ENCODE results near the gene ALDH3B1. TPM values are rescaled to one million over a fixed set of nuclear protein-coding genes. Genes with fewer than 3 reads are reported as not detected.
A peak's percentile ranks its signal among the peaks of the same experiment; 100 is the strongest.

ALDH3B1 gene
- polyA plus RNA-seq, 1 experiment, result 24.0 TPM

DNA sequence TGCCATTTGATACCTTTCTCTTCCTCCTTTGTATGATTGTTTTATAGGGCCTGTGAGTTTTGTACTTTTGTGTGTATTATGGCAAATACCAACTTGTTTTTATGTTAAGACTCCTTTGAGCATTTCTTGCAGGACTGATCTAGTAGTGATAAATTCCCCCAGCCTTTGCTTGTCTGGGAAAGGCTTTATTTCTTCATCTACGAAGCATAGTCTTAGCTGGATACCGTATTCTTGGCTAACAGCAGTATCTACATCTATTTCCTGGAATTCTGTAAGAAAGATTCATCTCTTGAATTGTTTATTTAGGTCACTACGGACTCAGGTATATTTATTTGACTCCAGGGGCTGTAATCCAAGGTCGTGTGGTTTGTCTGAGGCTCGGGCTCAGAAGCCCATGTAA is 14.4 kb downstream of the ALDH3B1 start:
- Histone ChIP-seq H3K4me3 (ENCODE audit: low read depth, low read length) (no peak overlapping the region), H3K9me3 (ENCODE audit: control insufficient read depth, insufficient read depth, low read length) (peaks cover 6% of the 10 kb centered on the region), H3K27ac (ENCODE audit: low read depth, low read length) (no peak overlapping the region), H3K27me3 (ENCODE audit: control insufficient read depth, insufficient read depth, low read length) (no peaks in the 10 kb centered on the region)
- no peak for DNase-seq (ENCODE audit: low read depth, low spot score)
- TF ChIP-seq, protein P1, sequence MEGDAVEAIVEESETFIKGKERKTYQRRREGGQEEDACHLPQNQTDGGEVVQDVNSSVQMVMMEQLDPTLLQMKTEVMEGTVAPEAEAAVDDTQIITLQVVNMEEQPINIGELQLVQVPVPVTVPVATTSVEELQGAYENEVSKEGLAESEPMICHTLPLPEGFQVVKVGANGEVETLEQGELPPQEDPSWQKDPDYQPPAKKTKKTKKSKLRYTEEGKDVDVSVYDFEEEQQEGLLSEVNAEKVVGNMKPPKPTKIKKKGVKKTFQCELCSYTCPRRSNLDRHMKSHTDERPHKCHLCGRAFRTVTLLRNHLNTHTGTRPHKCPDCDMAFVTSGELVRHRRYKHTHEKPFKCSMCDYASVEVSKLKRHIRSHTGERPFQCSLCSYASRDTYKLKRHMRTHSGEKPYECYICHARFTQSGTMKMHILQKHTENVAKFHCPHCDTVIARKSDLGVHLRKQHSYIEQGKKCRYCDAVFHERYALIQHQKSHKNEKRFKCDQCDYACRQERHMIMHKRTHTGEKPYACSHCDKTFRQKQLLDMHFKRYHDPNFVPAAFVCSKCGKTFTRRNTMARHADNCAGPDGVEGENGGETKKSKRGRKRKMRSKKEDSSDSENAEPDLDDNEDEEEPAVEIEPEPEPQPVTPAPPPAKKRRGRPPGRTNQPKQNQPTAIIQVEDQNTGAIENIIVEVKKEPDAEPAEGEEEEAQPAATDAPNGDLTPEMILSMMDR (IDR thresholded peaks at IDR 0.05; ENCODE audit: low read depth, low read length), result no peak
- CTCF ChIA-PET, result no interaction called here
- POLR2A ChIA-PET, result no interaction called here

DNA sequence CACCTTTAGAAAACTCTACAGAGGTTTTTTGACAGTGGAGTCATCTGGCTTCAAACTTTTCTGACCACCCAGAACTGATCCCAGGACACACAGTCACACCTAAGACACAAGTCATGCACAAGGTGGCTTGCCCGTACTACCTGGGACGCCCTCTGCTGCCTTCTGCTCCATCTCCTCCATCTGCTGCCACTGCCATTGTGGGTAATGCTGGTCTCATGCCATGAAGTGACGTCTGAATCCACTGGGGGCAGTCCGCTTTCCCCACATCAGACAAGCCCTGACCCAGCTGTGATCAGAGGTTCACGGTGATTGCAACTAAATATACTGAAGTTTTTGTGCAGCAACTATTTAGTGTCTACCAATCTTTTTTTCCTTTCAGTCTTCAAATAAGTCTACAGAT is 14.9 kb downstream of the ALDH3B1 start:
- TF ChIP-seq, protein P1 (IDR thresholded peaks at IDR 0.05; ENCODE audit: low read depth, low read length), result no peak
- DNase-seq (ENCODE audit: low read depth, low spot score), result no peak
- no peak overlapping the region for H3K4me3 ChIP-seq (ENCODE audit: low read depth, low read length)
- peaks cover 8% of the 10 kb centered on the region for H3K9me3 ChIP-seq (ENCODE audit: control insufficient read depth, insufficient read depth, low read length)
- ChIA-PET CTCF (interaction anchor here (0.5 kb wide), 1 partner anchor 437 kb away, joined by 3 read pairs; no protein-coding TSS in a partner anchor), POLR2A (interaction anchor here (1.3 kb wide), 2 partner anchors 12 to 15 kb away, joined by 3 to 4 read pairs; partner anchors contain the start of gene ALDH3B1)
- H3K27ac ChIP-seq (ENCODE audit: low read depth, low read length), result no peak overlapping the region
- H3K27me3 ChIP-seq (ENCODE audit: control insufficient read depth, insufficient read depth, low read length), result no peaks in the 10 kb centered on the region

DNA sequence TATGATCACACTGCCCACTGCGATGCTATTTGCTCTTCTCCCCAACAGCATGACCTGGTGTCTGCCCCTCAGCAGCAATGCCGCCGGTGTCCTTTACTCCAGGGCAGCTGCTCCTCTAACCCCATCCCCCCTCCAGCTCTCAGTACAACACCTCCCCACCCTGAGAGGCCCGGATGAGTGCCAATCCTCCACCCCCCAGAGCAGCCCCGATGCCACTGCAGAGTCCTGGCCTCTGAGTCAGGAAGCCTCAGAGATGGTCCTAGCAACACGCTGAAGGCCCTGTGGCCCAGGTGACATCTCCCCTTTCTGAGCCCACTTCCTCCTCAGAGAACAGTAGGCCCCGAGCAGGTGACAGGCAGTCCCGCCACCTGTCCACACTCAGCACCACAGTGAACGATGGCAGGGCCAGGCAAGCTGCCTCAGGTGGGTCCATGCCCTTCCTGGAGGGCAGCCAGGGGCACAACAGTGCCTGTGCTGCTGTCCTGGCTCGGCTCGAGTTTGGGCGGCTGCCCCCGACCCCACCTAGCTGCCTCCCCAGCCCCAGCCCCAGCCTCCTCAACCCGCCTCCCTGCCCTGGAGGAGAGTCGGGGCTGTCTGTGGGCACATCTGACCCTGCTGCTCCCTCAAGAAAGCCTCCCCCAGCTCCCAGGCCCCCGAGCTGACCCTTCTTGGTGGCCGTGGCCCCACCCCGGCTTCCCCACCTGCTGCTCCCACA is 16.4 kb downstream of the ALDH3B1 start:
- DNase-seq (ENCODE audit: low read depth, low spot score), result no peak
- Histone ChIP-seq H3K9me3 (ENCODE audit: control insufficient read depth, insufficient read depth, low read length) (peaks cover 8% of the 10 kb centered on the region), H3K4me3 (ENCODE audit: low read depth, low read length) (no peak overlapping the region), H3K27ac (ENCODE audit: low read depth, low read length) (no peak overlapping the region), H3K27me3 (ENCODE audit: control insufficient read depth, insufficient read depth, low read length) (no peaks in the 10 kb centered on the region)
- TF ChIP-seq, protein P1 (IDR thresholded peaks at IDR 0.05; ENCODE audit: low read depth, low read length), result no peak
- ChIA-PET CTCF (no interaction called here), POLR2A (interaction anchor here (1.3 kb wide), 1 partner anchor 16 kb away, joined by 4 read pairs; the partner anchor contains the start of gene ALDH3B1)

DNA sequence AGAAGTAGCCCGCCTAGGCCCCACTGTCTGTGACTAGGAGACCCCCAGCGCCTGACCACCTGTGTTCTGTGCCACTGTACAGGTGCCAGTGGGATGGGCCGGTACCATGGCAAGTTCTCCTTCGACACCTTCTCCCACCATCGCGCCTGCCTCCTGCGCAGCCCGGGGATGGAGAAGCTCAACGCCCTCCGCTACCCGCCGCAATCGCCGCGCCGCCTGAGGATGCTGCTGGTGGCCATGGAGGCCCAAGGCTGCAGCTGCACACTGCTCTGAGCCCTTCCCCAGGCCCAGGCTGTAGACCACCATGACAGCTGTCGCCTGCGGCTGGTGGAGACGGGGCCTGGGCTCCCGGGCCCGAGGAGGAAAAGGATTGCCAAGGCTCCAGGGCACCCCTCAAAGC is 17.5 kb downstream of the ALDH3B1 start:
- TF ChIP-seq, protein P1 (IDR thresholded peaks at IDR 0.05; ENCODE audit: low read depth, low read length), result no peak
- Histone ChIP-seq H3K27ac (ENCODE audit: low read depth, low read length) (peak overlapping the region; percentile 93), H3K4me3 (ENCODE audit: low read depth, low read length) (no peak overlapping the region), H3K27me3 (ENCODE audit: control insufficient read depth, insufficient read depth, low read length) (no peaks in the 10 kb centered on the region), H3K9me3 (ENCODE audit: control insufficient read depth, insufficient read depth, low read length) (peaks cover 8% of the 10 kb centered on the region)
- DNase-seq (ENCODE audit: low read depth, low spot score), result no peak
- CTCF ChIA-PET, result no interaction called here
- POLR2A ChIA-PET, result no interaction called here

DNA sequence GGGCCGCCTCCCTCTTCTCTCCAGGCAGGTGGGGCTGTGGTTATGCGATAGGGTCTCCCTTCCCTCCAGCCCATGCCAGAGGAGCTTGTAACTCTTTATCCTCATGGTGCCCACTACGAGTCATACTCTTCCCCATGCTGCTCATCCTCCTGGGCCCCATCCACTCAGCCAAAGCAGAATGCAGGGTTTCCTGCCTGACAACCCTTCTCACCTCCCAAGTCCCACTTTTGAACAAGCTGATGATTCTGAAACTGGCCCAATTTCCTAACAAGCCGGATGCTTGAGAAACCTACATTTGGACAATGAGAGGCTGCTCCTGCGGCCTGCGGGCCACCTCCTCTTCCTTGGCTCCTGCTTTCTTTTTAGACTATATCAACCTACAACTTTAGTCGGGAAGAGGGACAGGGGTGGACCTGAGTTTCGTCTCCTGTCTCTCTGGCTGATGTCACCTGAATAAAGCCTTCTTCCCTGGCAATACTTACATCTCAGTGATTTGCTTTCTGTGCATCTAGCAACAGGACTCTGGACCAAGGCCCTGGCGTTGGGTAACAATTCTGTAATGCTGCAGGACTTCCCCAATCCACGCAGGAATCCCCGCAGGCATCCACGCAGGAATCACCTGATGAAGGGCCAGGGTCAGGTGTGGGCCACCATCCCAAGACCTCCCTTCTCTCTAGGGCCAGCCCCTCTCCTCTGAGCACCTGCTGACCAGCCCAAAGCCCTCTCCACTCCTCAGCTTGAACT is 18.8 kb downstream of the ALDH3B1 start:
- Histone ChIP-seq H3K27ac (ENCODE audit: low read depth, low read length) (peak overlapping the region; percentile 93), H3K9me3 (ENCODE audit: control insufficient read depth, insufficient read depth, low read length) (peaks cover 8% of the 10 kb centered on the region), H3K4me3 (ENCODE audit: low read depth, low read length) (no peak overlapping the region), H3K27me3 (ENCODE audit: control insufficient read depth, insufficient read depth, low read length) (no peaks in the 10 kb centered on the region)
- TF ChIP-seq, protein P1 (IDR thresholded peaks at IDR 0.05; ENCODE audit: low read depth, low read length), result no peak
- ChIA-PET POLR2A (interaction anchor here (1.0 kb wide), 1 partner anchor 19 kb away, joined by 3 read pairs; the partner anchor contains the start of gene ALDH3B1), CTCF (interaction anchor here (0.5 kb wide), 1 partner anchor 181 kb away, joined by 4 read pairs; no protein-coding TSS in a partner anchor)
- DNase-seq (ENCODE audit: low read depth, low spot score), result no peak
